Measurements from ENCODE around the gene ZMAT5. TPM values are rescaled to one million over a fixed set of nuclear protein-coding genes. Genes with fewer than 3 reads are reported as not detected.

ZMAT5 gene
- total and polyA plus RNA-seq, 9 of the 15 experiments (the other 6 are each of a cell fraction or from before 2014, with no cell fraction given): 2.0 to 25.2 (median 11.9) TPM

DNA sequence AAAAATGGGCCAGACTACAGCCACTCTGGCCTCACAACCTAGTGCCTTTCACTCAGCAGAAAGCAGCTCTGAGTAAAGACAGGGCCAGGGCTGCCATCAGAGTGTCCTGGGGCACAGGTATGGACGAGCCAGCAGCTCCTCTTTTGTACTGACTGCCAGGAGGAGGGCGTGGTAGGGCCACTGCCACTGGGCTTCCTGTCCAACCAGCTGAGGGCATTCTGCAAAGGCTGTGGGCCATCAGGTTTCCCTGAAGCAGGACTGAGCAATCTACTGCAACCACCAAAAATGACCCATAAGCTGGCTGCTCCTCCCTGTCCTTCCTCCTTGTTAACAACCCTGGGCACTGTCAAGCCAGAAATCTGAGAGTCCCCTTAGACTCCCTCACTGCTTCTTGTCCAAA lies 38.2 kb upstream of the ZMAT5 start:
- Histone ChIP-seq H3K4me2 (ENCODE audit: insufficient read depth, low read length) (no peak overlapping the region), H3K4me1 (replicated peaks in 1 of 2; ENCODE audit: control insufficient read depth in 2 of 2, insufficient read depth in 2 of 2, low read length in 2 of 2) (peaks cover 5 to 9% of the 10 kb centered on the region in 2 experiments; a peak in 4 of 5 replicates), H3K9me3 (replicated peaks; ENCODE audit: control insufficient read depth, insufficient read depth, low read depth, low read length) (no peaks in the 10 kb centered on the region), H2AFZ (ENCODE audit: low read depth, low read length) (no peak overlapping the region), H3K36me3 (ENCODE audit: control insufficient read depth, insufficient read depth, low read length) (peaks cover 77% of the 10 kb centered on the region), H3K27ac (ENCODE audit: extremely low read depth, low read depth, low read length) (no peak overlapping the region), H3K4me3 (no peak overlapping the region), H3K27me3 (ENCODE audit: control insufficient read depth in 2 of 2, insufficient read depth in 2 of 2, low read length in 2 of 2) (no peaks in the 10 kb centered on the region), H3K9me1 (ENCODE audit: control insufficient read depth, insufficient read depth, low read length) (no peaks in the 10 kb centered on the region), H3K9ac (ENCODE audit: insufficient read depth in 1 of 2, low read depth in 2 of 2, low read length in 2 of 2) (no peak overlapping the region), H4K20me1 (replicated peaks; ENCODE audit: control insufficient read depth, insufficient read depth, low read length) (no peaks in the 10 kb centered on the region), H3K79me2 (ENCODE audit: control insufficient read depth, insufficient read depth, low read length) (no peaks in the 10 kb centered on the region)
- 86% methylated on average over 1 of the region's 2 CpGs for WGBS (ENCODE audit: insufficient coverage, low coverage, missing lambda C conversion rate)
- FAIRE-seq: no peak
- DNase-seq (ENCODE audit: extremely low read depth in 1 of 4, low spot score in 3 of 4): no peak
- CTCF ChIA-PET (ENCODE audit: low intra/inter-chr PET ratio): no interaction called here
- no TSS peak for BruUV-seq (replicated peaks)
- TF ChIP-seq EZH2 (IDR thresholded peaks at IDR 0.05; ENCODE audit: borderline replicate concordance, low read depth, low read length) (no peak), MCM7 (IDR thresholded peaks at IDR 0.05) (no peak), RCOR1 (IDR thresholded peaks at IDR 0.05; ENCODE audit: borderline replicate concordance in 1 of 2, low read depth in 2 of 2, low read length in 2 of 2) (no peak), RBM15 (IDR thresholded peaks at IDR 0.05; ENCODE audit: insufficient read depth, low read length) (no peak), ZNF639 (CRISPR knock-in tag; conservative IDR thresholded peaks at IDR 0.05 in 1 of 2, IDR thresholded peaks at IDR 0.05 in 1 of 2) (no peak), HDAC6 (IDR thresholded peaks at IDR 0.05; ENCODE audit: low read depth, low read length) (no peak), SMAD1 (IDR thresholded peaks at IDR 0.05; ENCODE audit: low read depth, low read length, partially characterized antibody) (no peak)
- TF ChIP-seq, protein P1, sequence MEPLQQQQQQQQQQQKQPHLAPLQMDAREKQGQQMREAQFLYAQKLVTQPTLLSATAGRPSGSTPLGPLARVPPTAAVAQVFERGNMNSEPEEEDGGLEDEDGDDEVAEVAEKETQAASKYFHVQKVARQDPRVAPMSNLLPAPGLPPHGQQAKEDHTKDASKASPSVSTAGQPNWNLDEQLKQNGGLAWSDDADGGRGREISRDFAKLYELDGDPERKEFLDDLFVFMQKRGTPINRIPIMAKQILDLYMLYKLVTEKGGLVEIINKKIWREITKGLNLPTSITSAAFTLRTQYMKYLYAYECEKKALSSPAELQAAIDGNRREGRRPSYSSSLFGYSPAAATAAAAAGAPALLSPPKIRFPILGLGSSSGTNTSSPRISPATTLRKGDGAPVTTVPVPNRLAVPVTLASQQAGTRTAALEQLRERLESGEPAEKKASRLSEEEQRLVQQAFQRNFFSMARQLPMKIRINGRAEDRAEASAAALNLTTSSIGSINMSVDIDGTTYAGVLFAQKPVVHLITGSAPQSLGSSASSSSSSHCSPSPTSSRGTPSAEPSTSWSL (CRISPR knock-in tag; IDR thresholded peaks at IDR 0.05; ENCODE audit: borderline replicate concordance): no peak
- no peak for ATAC-seq
- POLR2A ChIA-PET: interaction anchor here (0.7 kb wide), 1 partner anchor 9 kb away, joined by 3 read pairs; no protein-coding TSS in a partner anchor
- intact Hi-C loops (cut with micrococcal nuclease): no loop called here
- in situ Hi-C loops (cut with MboI): no loop called here
